NT2/D1 (cell line): ENCODE data around the gene RPS18.

ENCODE experiments used
- SUZ12 ChIP-seq: IDR thresholded peaks from 2 replicates; pipeline ENCODE4 v1.6.1; 2011; ENCODE audit not compliant: insufficient read length, insufficient read depth; ENCODE audit errors: extremely low read depth
- YY1 ChIP-seq: IDR thresholded peaks from 2 replicates; pipeline ENCODE4 v1.6.1; 2011; ENCODE audit not compliant: insufficient read length, insufficient read depth
- ZNF274 ChIP-seq: IDR thresholded peaks from 2 replicates; pipeline ENCODE4 v1.6.1; 2011; ENCODE audit warnings: mild to moderate bottlenecking, low read depth, low read length

- TF ChIP-seq ZNF274 (no peak), YY1 (no peak), SUZ12 (no peak)
Measured at GRCh38 chr6:33301877-33302276, 30.0 kb downstream of the RPS18 start.
